Liver (tissue), 9 donors: ENCODE data around the gene EHF. TPM values are rescaled to one million over a fixed set of nuclear protein-coding genes. Genes with fewer than 3 reads are reported as not detected.

ENCODE experiments used
- DNase-seq: peaks from one replicate; pipeline ENCODE4 v3.0.0-alpha.2; 2017; ENCODE audit warnings: low spot score
- H3K27ac ChIP-seq, 2 donors: one replicate each; pipeline ENCODE4 v1.7.0; 2013; ENCODE audit warnings: inconsistent platforms in 2 of 2, low read length in 2 of 2, control low read depth in 1 of 2, low read depth in 1 of 2, mild to moderate bottlenecking in 1 of 2
- H3K27me3 ChIP-seq, 4 donors: one replicate each; pipeline versions ENCODE4 v1.6.1 to v1.7.0; 2013; ENCODE audit warnings: low read length in 3 of 4, inconsistent platforms in 1 of 4, mild to moderate bottlenecking in 1 of 4, moderate library complexity in 1 of 4; ENCODE audit not compliant: control insufficient read depth in 4 of 4, insufficient read depth in 4 of 4
- H3K36me3 ChIP-seq, 4 donors: one replicate each; pipeline versions ENCODE4 v1.6.1 to v1.7.0; 2013; ENCODE audit warnings: low read length in 3 of 4, mild to moderate bottlenecking in 3 of 4, low read depth in 1 of 4, moderate library complexity in 1 of 4; ENCODE audit not compliant: control insufficient read depth in 4 of 4, insufficient read depth in 3 of 4
- H3K4me1 ChIP-seq, 4 donors: one replicate each; pipeline versions ENCODE4 v1.6.1 to v1.7.0; 2013; ENCODE audit warnings: low read length in 3 of 4, mild to moderate bottlenecking in 3 of 4, moderate library complexity in 1 of 4; ENCODE audit not compliant: control insufficient read depth in 4 of 4, insufficient read depth in 4 of 4
- H3K4me3 ChIP-seq, 3 donors: one replicate each; pipeline versions ENCODE4 v1.6.1 to v1.7.0; 2013; ENCODE audit warnings: low read length in 3 of 3, control low read depth in 1 of 3, low read depth in 1 of 3, mild to moderate bottlenecking in 1 of 3
- H3K9ac ChIP-seq, 2 donors: one replicate each; pipeline ENCODE4 v1.7.0; 2013; ENCODE audit warnings: low read length in 2 of 2, mild to moderate bottlenecking in 2 of 2, moderate library complexity in 2 of 2, control low read depth in 1 of 2, low read depth in 1 of 2
- H3K9me3 ChIP-seq, 4 donors: one replicate each; pipeline versions ENCODE4 v1.6.1 to v1.7.0; 2013; ENCODE audit warnings: low read length in 3 of 4; ENCODE audit not compliant: control insufficient read depth in 4 of 4
- EGR1 ChIP-seq, 2 donors: IDR thresholded peaks; 2 replicates each; pipeline ENCODE4 v1.6.1; 2016 to 2018; ENCODE audit warnings: antibody characterized with exemption in 2 of 2, low read depth in 2 of 2
- FOXA1 ChIP-seq: IDR thresholded peaks from 2 replicates; pipeline ENCODE4 v1.6.1; 2016; ENCODE audit warnings: antibody characterized with exemption
- FOXA2 ChIP-seq: IDR thresholded peaks from 2 replicates; pipeline ENCODE4 v1.6.1; 2016; ENCODE audit warnings: antibody characterized with exemption
- GABPA ChIP-seq, 2 donors: IDR thresholded peaks in 1 of 2; conservative IDR thresholded peaks in 1 of 2; 2 replicates each; pipeline ENCODE4 v1.6.1; 2016; ENCODE audit warnings: antibody characterized with exemption in 2 of 2, mild to moderate bottlenecking in 1 of 2, moderate library complexity in 1 of 2
- HNF4A ChIP-seq, 2 donors: conservative IDR thresholded peaks; 2 replicates each; pipeline ENCODE4 v1.6.1; 2016; ENCODE audit warnings: antibody characterized with exemption in 2 of 2, mild to moderate bottlenecking in 2 of 2
- HNF4G ChIP-seq: IDR thresholded peaks from 2 replicates; pipeline ENCODE4 v1.6.1; 2016; ENCODE audit warnings: antibody characterized with exemption
- JUND ChIP-seq, 2 donors: IDR thresholded peaks; 2 replicates each; pipeline ENCODE4 v1.6.1; 2016; ENCODE audit warnings: antibody characterized with exemption in 2 of 2
- NR2F2 ChIP-seq: IDR thresholded peaks from 2 replicates; pipeline ENCODE4 v1.6.1; 2016; ENCODE audit warnings: antibody characterized with exemption
- RAD21 ChIP-seq, 2 donors: IDR thresholded peaks; 2 replicates each; pipeline ENCODE4 v1.6.1; 2016; ENCODE audit warnings: antibody characterized with exemption in 2 of 2, mild to moderate bottlenecking in 2 of 2
- RXRA ChIP-seq, 2 donors: IDR thresholded peaks; 2 replicates each; pipeline ENCODE4 v1.6.1; 2017 to 2018; ENCODE audit warnings: antibody characterized with exemption in 2 of 2, mild to moderate bottlenecking in 1 of 2
- SP1 ChIP-seq: IDR thresholded peaks from 2 replicates; pipeline ENCODE4 v1.6.1; 2018; ENCODE audit warnings: antibody characterized with exemption, mild to moderate bottlenecking
- TAF1 ChIP-seq: conservative IDR thresholded peaks from 2 replicates; pipeline ENCODE4 v1.6.1; 2016; ENCODE audit warnings: antibody characterized with exemption, mild to moderate bottlenecking
- YY1 ChIP-seq: IDR thresholded peaks from 2 replicates; pipeline ENCODE4 v1.6.1; 2016; ENCODE audit warnings: antibody characterized with exemption, mild to moderate bottlenecking
- WGBS: extraction: QIAGEN DNeasy Blood & Tissue Kit; methylation state at CpG from one replicate; pipeline ENCODE4 v1.1.7; 2013; 5-methylcytosine and 5-hydroxymethylcytosine counted together
- polyA plus RNA-seq, 2 donors: library from polyadenylated mRNA; stranded (reverse) in 1 of 2; unstranded in 1 of 2; fragments of 200-250 nt in 1 of 2; fragments of >200 nt in 1 of 2; fragmentation: Nextera tagmentation in 1 of 2; extraction: Ambion mirVana in 1 of 2; gene quantifications; one replicate each; pipeline versions ENCODE4 v1.2.1 to v1.2.3, GENCODE V29; 2013 to 2015
- total RNA-seq, 2 donors: library from RNA; depleted of rRNA; stranded (reverse); fragments of >200 nt; gene quantifications; one replicate each; pipeline ENCODE4 v1.2.3, GENCODE V29; 2014
- TF ChIP-seq, protein P1 (sequence below): IDR thresholded peaks from 2 replicates; pipeline ENCODE4 v1.6.1; 2016; ENCODE audit warnings: antibody characterized with exemption
- TF ChIP-seq, protein P2 (sequence below): IDR thresholded peaks from 2 replicates; pipeline ENCODE4 v1.6.1; 2016; ENCODE audit warnings: antibody characterized with exemption, mild to moderate bottlenecking
- TF ChIP-seq, protein P3 (sequence below): fragments of 150-350 bp; IDR thresholded peaks from 2 replicates; pipeline ENCODE4 v1.5.1; 2017; ENCODE audit warnings: improper control_type of control experiment, low read depth, low read length; ENCODE audit not compliant: missing input control
- TF ChIP-seq, protein P4 (sequence below): IDR thresholded peaks from 2 replicates; pipeline ENCODE4 v1.6.1; 2016; ENCODE audit warnings: antibody characterized with exemption
- TF ChIP-seq, protein P5 (sequence below): IDR thresholded peaks from 2 replicates; pipeline ENCODE4 v1.6.1; 2016; ENCODE audit warnings: antibody characterized with exemption
- donor health status: healthy.
- donor health status: healthy.
- donor health status: healthy.
- donor health status: healthy.
- donor health status: healthy.

Gene EHF
- total and polyA plus RNA-seq, 4 donors = 0.85 to 5.9 (median 2.6) TPM

DNA sequence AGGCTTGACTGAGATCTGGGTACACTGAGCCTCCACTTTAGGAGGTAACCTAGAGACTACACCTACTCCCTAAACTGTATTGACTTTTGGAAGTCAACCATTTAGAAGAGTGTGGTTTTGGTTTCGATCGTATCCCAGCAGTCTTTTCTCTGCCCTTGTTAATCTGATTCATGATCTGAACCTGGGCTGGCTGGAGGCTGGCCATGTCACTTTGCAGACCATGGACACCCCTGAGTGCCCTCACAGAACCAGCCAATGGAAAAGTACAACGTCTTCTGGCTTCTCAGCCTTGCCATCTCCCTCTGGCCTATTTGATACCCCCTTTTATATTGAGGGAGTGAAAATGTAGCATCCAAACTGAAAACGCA is 10.8 kb downstream of the EHF start:
- Histone ChIP-seq H3K27ac (peak overlapping the region; percentile 80 to 88), H3K9me3 (no peaks in the 10 kb centered on the region), H3K9ac (no peak overlapping the region), H3K4me3 (peak overlapping the region; percentile 0 to 20 (median 12)), H3K27me3 (peaks cover 0 to 3% (median 0%) of the 10 kb centered on the region in 4 donors), H3K4me1 (peaks cover 4 to 34% (median 24%) of the 10 kb centered on the region in 4 donors), H3K36me3 (no peaks in the 10 kb centered on the region)
- DNase-seq = no peak
- 25% methylated on average over 4 of the region's 4 CpGs for WGBS
- TF ChIP-seq YY1 (peak; percentile 71), JUND (IDR thresholded peaks at IDR 0.05) (peak in 1 of 2 donors; percentile 12), RAD21 (IDR thresholded peaks at IDR 0.05) (peak in 1 of 2 donors; percentile 16), HNF4G (no peak), RXRA (IDR thresholded peaks at IDR 0.05) (peak; percentile 10 to 54), HNF4A (conservative IDR thresholded peaks at IDR 0.05) (peak in 1 of 2 donors; percentile 37), FOXA2 (no peak)
- TF ChIP-seq, protein P1, sequence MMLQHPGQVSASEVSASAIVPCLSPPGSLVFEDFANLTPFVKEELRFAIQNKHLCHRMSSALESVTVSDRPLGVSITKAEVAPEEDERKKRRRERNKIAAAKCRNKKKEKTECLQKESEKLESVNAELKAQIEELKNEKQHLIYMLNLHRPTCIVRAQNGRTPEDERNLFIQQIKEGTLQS = no peak
- TF ChIP-seq, protein P2, sequence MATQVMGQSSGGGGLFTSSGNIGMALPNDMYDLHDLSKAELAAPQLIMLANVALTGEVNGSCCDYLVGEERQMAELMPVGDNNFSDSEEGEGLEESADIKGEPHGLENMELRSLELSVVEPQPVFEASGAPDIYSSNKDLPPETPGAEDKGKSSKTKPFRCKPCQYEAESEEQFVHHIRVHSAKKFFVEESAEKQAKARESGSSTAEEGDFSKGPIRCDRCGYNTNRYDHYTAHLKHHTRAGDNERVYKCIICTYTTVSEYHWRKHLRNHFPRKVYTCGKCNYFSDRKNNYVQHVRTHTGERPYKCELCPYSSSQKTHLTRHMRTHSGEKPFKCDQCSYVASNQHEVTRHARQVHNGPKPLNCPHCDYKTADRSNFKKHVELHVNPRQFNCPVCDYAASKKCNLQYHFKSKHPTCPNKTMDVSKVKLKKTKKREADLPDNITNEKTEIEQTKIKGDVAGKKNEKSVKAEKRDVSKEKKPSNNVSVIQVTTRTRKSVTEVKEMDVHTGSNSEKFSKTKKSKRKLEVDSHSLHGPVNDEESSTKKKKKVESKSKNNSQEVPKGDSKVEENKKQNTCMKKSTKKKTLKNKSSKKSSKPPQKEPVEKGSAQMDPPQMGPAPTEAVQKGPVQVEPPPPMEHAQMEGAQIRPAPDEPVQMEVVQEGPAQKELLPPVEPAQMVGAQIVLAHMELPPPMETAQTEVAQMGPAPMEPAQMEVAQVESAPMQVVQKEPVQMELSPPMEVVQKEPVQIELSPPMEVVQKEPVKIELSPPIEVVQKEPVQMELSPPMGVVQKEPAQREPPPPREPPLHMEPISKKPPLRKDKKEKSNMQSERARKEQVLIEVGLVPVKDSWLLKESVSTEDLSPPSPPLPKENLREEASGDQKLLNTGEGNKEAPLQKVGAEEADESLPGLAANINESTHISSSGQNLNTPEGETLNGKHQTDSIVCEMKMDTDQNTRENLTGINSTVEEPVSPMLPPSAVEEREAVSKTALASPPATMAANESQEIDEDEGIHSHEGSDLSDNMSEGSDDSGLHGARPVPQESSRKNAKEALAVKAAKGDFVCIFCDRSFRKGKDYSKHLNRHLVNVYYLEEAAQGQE = no peak

DNA sequence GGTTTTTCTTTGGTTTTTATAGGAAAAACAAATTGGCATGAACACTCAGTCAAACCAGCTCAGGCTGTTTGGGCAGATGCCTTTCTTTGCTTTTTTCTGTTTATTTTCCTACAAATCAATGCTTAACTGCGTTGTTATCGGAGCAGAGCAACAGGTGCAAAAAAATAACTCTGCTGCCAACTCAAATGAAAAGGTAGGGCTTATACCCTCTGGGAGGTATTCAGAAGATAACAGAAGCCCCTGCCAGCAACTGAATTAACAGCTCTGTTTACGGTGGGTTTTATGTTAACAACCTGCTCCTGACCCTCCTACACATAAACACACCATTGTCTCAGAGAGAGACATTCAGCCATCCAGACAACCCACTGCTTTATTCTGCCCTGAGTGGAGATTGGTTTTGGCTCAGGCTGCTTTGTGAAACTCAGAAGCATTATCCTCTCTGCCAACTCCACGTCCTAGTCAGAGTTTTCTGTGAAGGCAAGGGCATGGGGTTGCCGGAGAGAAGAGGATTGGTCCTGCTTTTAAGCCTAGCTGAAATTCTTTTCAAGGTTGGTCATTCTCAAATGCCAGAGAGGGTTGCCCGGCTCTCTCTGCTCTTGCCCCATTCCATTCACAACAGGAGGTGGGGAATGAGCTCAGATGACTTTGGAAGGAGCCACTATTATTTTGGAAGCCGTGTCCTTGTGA is 11.4 kb downstream of the EHF start:
- Histone ChIP-seq H3K27ac (peak overlapping the region; percentile 80 to 88), H3K27me3 (peaks cover 0 to 3% (median 0%) of the 10 kb centered on the region in 4 donors), H3K4me1 (peaks cover 4 to 34% (median 24%) of the 10 kb centered on the region in 4 donors), H3K9me3 (no peaks in the 10 kb centered on the region), H3K4me3 (no peak overlapping the region), H3K36me3 (no peaks in the 10 kb centered on the region), H3K9ac (no peak overlapping the region)
- WGBS = 23% methylated on average over 7 of the region's 7 CpGs
- TF ChIP-seq, protein P2 = peak; percentile 16
- peak in 1 of 2 donors; percentile 53 for TF ChIP-seq RXRA (IDR thresholded peaks at IDR 0.05)
- no peak for TF ChIP-seq HNF4G
- TF ChIP-seq EGR1 (IDR thresholded peaks at IDR 0.05; ENCODE audit: low read depth in 2 of 2) = no peak
- TF ChIP-seq YY1 = peak; percentile 42
- TF ChIP-seq, protein P1 = no peak
- TF ChIP-seq GABPA (IDR thresholded peaks at IDR 0.05 in 1 of 2, conservative IDR thresholded peaks at IDR 0.05 in 1 of 2) = peak in 1 of 2 donors; percentile 21
- TF ChIP-seq, protein P3, sequence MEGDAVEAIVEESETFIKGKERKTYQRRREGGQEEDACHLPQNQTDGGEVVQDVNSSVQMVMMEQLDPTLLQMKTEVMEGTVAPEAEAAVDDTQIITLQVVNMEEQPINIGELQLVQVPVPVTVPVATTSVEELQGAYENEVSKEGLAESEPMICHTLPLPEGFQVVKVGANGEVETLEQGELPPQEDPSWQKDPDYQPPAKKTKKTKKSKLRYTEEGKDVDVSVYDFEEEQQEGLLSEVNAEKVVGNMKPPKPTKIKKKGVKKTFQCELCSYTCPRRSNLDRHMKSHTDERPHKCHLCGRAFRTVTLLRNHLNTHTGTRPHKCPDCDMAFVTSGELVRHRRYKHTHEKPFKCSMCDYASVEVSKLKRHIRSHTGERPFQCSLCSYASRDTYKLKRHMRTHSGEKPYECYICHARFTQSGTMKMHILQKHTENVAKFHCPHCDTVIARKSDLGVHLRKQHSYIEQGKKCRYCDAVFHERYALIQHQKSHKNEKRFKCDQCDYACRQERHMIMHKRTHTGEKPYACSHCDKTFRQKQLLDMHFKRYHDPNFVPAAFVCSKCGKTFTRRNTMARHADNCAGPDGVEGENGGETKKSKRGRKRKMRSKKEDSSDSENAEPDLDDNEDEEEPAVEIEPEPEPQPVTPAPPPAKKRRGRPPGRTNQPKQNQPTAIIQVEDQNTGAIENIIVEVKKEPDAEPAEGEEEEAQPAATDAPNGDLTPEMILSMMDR = no peak
- TF ChIP-seq JUND (IDR thresholded peaks at IDR 0.05) = peak in 1 of 2 donors; percentile 7
- peak; percentile 10 to 22 for TF ChIP-seq RAD21 (IDR thresholded peaks at IDR 0.05)
- TF ChIP-seq HNF4A (conservative IDR thresholded peaks at IDR 0.05) = peak; percentile 20 to 33
- TF ChIP-seq FOXA1 = no peak
- TF ChIP-seq TAF1 = peak; percentile 63
- TF ChIP-seq, protein P4, sequence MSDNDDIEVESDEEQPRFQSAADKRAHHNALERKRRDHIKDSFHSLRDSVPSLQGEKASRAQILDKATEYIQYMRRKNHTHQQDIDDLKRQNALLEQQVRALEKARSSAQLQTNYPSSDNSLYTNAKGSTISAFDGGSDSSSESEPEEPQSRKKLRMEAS = peak; percentile 24
- TF ChIP-seq FOXA2 = peak; percentile 3
- peak; percentile 67 for TF ChIP-seq SP1
- TF ChIP-seq NR2F2 = no peak
- TF ChIP-seq, protein P5, sequence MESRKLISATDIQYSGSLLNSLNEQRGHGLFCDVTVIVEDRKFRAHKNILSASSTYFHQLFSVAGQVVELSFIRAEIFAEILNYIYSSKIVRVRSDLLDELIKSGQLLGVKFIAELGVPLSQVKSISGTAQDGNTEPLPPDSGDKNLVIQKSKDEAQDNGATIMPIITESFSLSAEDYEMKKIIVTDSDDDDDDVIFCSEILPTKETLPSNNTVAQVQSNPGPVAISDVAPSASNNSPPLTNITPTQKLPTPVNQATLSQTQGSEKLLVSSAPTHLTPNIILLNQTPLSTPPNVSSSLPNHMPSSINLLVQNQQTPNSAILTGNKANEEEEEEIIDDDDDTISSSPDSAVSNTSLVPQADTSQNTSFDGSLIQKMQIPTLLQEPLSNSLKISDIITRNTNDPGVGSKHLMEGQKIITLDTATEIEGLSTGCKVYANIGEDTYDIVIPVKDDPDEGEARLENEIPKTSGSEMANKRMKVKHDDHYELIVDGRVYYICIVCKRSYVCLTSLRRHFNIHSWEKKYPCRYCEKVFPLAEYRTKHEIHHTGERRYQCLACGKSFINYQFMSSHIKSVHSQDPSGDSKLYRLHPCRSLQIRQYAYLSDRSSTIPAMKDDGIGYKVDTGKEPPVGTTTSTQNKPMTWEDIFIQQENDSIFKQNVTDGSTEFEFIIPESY = peak; percentile 48
- DNase-seq = no peak
